Omental fat pad (tissue), 4 donors: ENCODE data around the gene ANKFY1. TPM values are rescaled to one million over a fixed set of nuclear protein-coding genes. Genes with fewer than 3 reads are reported as not detected.

Experiments
- ATAC-seq: fragments of 150-250 bp; one replicate; pipeline ENCODE4 v1.9.1; 2016; ENCODE audit warnings: mild to moderate bottlenecking, moderate library complexity; ENCODE audit not compliant: low FRiP score
- DNase-seq: peaks from one replicate; pipeline ENCODE4 v3.0.0-alpha.2; 2019; ENCODE audit warnings: low spot score
- total RNA-seq, 4 donors: library from RNA; depleted of rRNA; stranded (reverse); fragments of >200 nt; gene quantifications; one replicate each; pipeline ENCODE4 v1.1.0, GENCODE V29; 2016
- TF ChIP-seq, protein P1 (sequence below), 3 donors: fragments of 450-650 bp; IDR thresholded peaks; one replicate each; pipeline ENCODE4 v1.5.1; 2016 to 2017; ENCODE audit warnings: antibody characterized with exemption in 3 of 3, mild to moderate bottlenecking in 3 of 3, moderate library complexity in 2 of 3

The ANKFY1 gene
- total RNA-seq, 4 donors from 2014 or later, result 34.2 to 59.0 (median 40.6) TPM

DNA sequence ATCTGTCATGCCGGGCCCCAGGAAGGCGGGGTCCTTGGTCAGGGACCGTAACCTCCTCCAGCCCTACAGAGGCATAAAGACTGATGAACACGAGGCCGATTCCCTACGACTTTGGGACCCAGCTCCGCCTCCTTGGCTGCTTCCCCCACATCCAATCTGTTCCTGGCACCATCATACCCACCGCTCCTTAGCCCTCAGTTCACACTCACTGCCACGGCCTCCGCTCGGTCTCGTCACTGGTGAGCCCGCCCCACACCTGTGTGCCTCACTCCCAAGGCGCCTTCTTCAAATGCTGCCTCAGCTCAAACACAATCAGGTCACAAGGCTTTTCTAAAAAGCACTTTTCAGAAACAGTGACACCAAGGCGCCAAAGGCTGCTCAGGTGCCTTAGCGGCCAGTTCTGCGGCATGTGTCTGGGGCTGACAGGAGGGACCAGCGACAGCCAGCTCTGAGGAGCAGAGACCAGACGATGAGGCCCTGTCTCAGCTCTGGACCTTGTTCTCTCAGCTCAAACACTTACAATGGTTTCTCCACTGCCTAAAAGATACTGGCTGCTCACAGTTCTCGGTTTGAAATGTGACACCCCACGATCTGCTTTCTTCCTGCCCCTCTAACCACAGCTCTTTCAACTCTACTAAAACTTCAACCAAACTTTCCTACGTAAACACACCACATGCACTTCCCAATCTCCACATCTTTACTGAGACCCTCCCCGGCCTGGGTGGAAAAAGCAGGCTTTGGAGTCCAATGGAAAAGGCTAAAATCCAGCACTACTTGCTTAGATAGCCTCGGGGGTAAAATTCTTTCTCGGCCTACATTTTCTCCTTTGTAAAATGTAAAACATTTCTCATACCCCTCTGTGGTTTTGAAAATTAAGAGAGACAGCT, 87.6 kb downstream of the ANKFY1 start:
- ATAC-seq, result no peak
- no peak for DNase-seq
- TF ChIP-seq, protein P1, sequence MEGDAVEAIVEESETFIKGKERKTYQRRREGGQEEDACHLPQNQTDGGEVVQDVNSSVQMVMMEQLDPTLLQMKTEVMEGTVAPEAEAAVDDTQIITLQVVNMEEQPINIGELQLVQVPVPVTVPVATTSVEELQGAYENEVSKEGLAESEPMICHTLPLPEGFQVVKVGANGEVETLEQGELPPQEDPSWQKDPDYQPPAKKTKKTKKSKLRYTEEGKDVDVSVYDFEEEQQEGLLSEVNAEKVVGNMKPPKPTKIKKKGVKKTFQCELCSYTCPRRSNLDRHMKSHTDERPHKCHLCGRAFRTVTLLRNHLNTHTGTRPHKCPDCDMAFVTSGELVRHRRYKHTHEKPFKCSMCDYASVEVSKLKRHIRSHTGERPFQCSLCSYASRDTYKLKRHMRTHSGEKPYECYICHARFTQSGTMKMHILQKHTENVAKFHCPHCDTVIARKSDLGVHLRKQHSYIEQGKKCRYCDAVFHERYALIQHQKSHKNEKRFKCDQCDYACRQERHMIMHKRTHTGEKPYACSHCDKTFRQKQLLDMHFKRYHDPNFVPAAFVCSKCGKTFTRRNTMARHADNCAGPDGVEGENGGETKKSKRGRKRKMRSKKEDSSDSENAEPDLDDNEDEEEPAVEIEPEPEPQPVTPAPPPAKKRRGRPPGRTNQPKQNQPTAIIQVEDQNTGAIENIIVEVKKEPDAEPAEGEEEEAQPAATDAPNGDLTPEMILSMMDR (IDR thresholded peaks at IDR 0.05), result no peak

DNA sequence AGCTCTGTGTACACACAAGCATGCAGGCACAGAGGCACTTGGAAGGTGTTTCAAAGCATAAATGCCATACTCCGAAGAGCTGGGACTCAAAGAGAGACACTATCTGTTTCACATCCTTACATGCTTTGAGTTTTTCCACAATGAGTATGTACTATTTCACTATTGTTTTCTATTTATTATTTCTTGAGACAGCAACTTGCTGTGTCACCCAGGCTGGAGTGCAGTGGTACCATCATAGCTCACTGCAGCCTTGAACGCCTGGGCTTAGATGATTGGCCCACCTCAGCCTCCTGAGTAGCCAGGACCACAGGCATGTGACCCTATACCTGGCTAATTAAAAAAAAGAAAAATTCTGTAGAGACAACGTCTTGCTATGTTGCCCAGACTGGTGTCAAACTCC, 89.2 kb downstream of the ANKFY1 start:
- no peak for ATAC-seq
- no peak for DNase-seq
- TF ChIP-seq, protein P1 (IDR thresholded peaks at IDR 0.05), result no peak

DNA sequence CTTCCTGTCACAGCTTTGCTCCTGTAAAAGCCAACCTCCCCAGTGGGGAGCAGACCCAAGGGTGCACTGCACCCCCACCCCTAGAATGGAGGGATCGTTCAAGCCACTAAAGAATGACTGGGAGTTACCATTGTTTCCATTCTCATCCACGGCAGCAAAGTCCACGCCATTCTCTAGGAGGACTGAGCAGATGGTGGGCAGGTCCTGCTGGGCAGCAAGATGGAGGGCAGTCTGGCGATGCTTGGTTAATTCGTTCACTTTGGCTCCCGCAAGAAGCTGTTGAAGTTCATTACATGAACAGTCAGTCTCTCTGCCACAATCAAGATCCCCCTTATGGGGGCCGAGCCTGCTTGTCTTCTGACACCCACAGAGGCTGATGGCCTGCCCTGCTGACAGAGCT, 90.0 kb downstream of the ANKFY1 start:
- DNase-seq, result no peak
- TF ChIP-seq, protein P1 (IDR thresholded peaks at IDR 0.05), result no peak
- ATAC-seq, result no peak

DNA sequence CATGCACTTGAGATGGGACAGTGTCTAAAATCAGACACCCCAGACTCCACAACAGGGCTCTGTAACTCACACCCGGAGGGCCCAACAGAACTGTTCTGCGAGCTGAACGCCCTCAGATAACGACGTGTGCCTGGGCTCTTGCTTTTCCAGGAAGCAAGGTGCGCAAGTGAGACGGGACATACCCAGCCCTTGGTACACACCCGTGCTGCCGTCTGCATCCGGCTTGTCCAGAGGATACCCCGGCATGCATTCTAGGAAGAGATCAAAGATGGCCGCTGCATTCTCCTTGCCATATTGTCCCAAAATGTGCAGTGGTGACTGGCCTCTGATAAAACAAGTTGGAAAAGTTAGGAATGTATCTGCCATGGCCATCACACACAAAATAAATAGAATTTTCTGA, 91.4 kb downstream of the ANKFY1 start:
- TF ChIP-seq, protein P1 (IDR thresholded peaks at IDR 0.05), result no peak
- ATAC-seq (no peak), DNase-seq (no peak)

DNA sequence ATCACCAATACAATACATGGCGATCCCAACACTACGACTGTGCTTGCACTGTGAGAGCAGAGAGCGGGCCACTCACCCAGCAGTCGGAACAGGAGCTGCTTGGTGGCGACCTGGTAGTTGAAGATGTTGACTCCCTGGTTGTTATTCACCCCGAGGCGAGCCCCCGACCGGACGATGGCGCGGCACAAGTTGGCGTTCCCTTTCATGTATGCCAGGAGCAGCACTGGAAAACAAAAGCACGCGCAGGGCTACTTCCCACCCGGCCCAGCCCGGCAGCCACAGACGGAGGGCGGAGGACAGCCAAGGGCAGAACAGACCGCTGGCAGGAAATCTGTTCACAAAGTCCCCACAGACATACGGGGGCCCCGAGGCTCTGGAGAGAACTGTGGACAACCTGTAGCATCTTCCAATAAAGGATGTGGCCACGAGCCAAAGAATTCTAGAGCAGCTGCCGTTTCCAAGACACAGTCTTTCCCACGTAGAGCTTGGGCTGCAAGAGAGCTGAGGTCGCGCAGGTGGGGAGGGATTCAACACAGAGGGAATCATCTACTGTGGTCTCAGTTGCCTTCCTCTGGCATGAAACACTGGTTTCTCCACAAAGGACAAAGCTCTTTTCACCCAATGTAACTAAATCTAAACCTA, 93.0 kb downstream of the ANKFY1 start:
- DNase-seq (no peak), ATAC-seq (no peak)
- TF ChIP-seq, protein P1 (IDR thresholded peaks at IDR 0.05), result no peak

DNA sequence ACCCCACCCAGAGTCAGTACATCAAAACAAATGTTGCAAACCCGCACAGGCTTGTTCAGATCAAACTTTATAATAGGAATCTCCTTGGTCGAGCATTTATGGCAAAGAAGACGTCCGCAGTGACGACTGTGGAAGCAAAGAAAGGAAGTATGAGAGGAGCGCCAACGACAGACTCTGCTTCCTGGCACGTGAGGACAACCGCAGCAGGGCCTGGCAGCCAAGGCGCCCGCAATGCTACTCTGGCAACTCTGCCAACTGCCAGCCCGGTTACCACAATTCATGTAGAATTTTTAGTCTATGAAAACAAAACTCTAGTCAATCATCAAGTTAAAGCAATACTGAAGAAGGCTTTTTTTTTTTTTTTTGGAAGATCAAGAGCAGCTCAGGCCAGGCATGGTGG, 96.0 kb downstream of the ANKFY1 start:
- DNase-seq (no peak), ATAC-seq (no peak)
- TF ChIP-seq, protein P1 (IDR thresholded peaks at IDR 0.05), result no peak
